Measurements from ENCODE around the gene SCAMP1. TPM values are rescaled to one million over a fixed set of nuclear protein-coding genes. Genes with fewer than 3 reads are reported as not detected.

The SCAMP1 gene
- total RNA-seq, 1 donor = 56.3 TPM

GRCh38 chr5:78509884-78510769 lies 149.7 kb downstream of the SCAMP1 start:
- TF ChIP-seq CTCF (IDR thresholded peaks at IDR 0.05; ENCODE audit: insufficient read depth, low read length) = peak; percentile 37
- DNase-seq (ENCODE audit: low read depth) = peak; percentile 29

GRCh38 chr5:78511121-78511906 lies 150.9 kb downstream of the SCAMP1 start:
- TF ChIP-seq CTCF (IDR thresholded peaks at IDR 0.05; ENCODE audit: insufficient read depth, low read length) = no peak
- no peak overlapping the region for H3K4me3 ChIP-seq (ENCODE audit: low read depth, low read length)
- no peak for DNase-seq (ENCODE audit: low read depth)

More at GRCh38 chr5:78509884-78510769, 149.7 kb downstream of the SCAMP1 start:
- H3K4me3 ChIP-seq (ENCODE audit: low read depth, low read length) = peak overlapping the region; percentile 56

- H3K4me3 ChIP-seq (ENCODE audit: low read depth, low read length) = no peak overlapping the region
- no peak for TF ChIP-seq CTCF (IDR thresholded peaks at IDR 0.05; ENCODE audit: insufficient read depth, low read length)
- no peak for DNase-seq (ENCODE audit: low read depth)
These were observed 152.0 kb downstream of the SCAMP1 start for GRCh38 chr5:78512435-78512834.

GRCh38 chr5:78513441-78513840 lies 153.0 kb downstream of the SCAMP1 start:
- DNase-seq (ENCODE audit: low read depth) = no peak
- no peak for TF ChIP-seq CTCF (IDR thresholded peaks at IDR 0.05; ENCODE audit: insufficient read depth, low read length)
- no peak overlapping the region for H3K4me3 ChIP-seq (ENCODE audit: low read depth, low read length)

GRCh38 chr5:78514427-78515330 lies 154.3 kb downstream of the SCAMP1 start:
- no peak overlapping the region for H3K4me3 ChIP-seq (ENCODE audit: low read depth, low read length)
- peak; percentile 20 for DNase-seq (ENCODE audit: low read depth)
- TF ChIP-seq CTCF (IDR thresholded peaks at IDR 0.05; ENCODE audit: insufficient read depth, low read length) = no peak

GRCh38 chr5:78515670-78516069 lies 155.3 kb downstream of the SCAMP1 start:
- no peak for DNase-seq (ENCODE audit: low read depth)
- H3K4me3 ChIP-seq (ENCODE audit: low read depth, low read length) = no peak overlapping the region
- no peak for TF ChIP-seq CTCF (IDR thresholded peaks at IDR 0.05; ENCODE audit: insufficient read depth, low read length)
